Uterus (tissue), 4 donors: Measurements from ENCODE around the gene BTN2A1. TPM values are rescaled to one million over a fixed set of nuclear protein-coding genes. Genes with fewer than 3 reads are reported as not detected.

Experiments used
- DNase-seq, 2 donors: peaks; one replicate each; pipeline ENCODE4 v3.0.0-alpha.2; 2019 to 2020
- H3K27ac ChIP-seq, 2 donors: fragments of 200-600 bp; sonication (generic); 1 replicate in 1 of 2; 2 replicates in 1 of 2; pipeline ENCODE4 v1.5.1; 2016 to 2018
- H3K27me3 ChIP-seq, 2 donors: fragments of 200-600 bp; sonication (generic); one replicate each; pipeline ENCODE4 v1.5.1; 2018 to 2019; ENCODE audit warnings: control low read depth in 1 of 2
- H3K36me3 ChIP-seq, 2 donors: fragments of 200-600 bp; sonication (generic); one replicate each; pipeline ENCODE4 v1.5.1; 2019; ENCODE audit warnings: control low read depth in 1 of 2
- H3K4me1 ChIP-seq, 2 donors: fragments of 200-600 bp; sonication (generic); one replicate each; pipeline ENCODE4 v1.5.1; 2018 to 2019; ENCODE audit warnings: control low read depth in 1 of 2
- H3K4me3 ChIP-seq, 2 donors: fragments of 200-600 bp; sonication (generic); 1 replicate in 1 of 2; 2 replicates in 1 of 2; pipeline ENCODE4 v1.5.1; 2018 to 2019; ENCODE audit warnings: mild to moderate bottlenecking in 1 of 2
- H3K9me3 ChIP-seq, 2 donors: fragments of 200-600 bp; sonication (generic); one replicate each; pipeline ENCODE4 v1.5.1; 2019; ENCODE audit warnings: control low read depth in 1 of 2
- CTCF ChIP-seq, 4 experiments: fragments of 200-600 bp in 2 of 4; fragments of 450-650 bp in 2 of 4; sonication (generic) in 2 of 4; IDR thresholded peaks; one replicate each; pipeline ENCODE4 v1.5.1; 2016 to 2019; ENCODE audit warnings: antibody characterized with exemption in 4 of 4, mild to moderate bottlenecking in 2 of 4, moderate library complexity in 1 of 4
- POLR2A ChIP-seq, 2 donors: fragments of 450-650 bp; IDR thresholded peaks; one replicate each; pipeline ENCODE4 v1.6.1; 2016; ENCODE audit warnings: antibody characterized with exemption in 2 of 2, mild to moderate bottlenecking in 1 of 2, moderate library complexity in 1 of 2
- intact Hi-C: fragments of 100-400 bp; cut with DNase I; formaldehyde crosslinking; loops from one replicate; pipeline ENCODE4 v1.15.1; 2023; ENCODE audit warnings: low total_unique reads
- total RNA-seq, 4 donors: library from RNA; depleted of rRNA in 3 of 4; stranded (reverse); fragments of >200 nt in 3 of 4; gene quantifications; one replicate each; pipeline versions ENCODE4 v1.1.0 to v1.2.4, GENCODE V29; 2014 to 2023
- donor health status: DM: yes; HTN: yes; CAD: no.

BTN2A1 gene
- total RNA-seq, 4 donors from 2014 or later, result 12.6 to 54.8 (median 26.1) TPM

GRCh38 chr6:26441977-26442376, 15.8 kb upstream of the BTN2A1 start:
- Histone ChIP-seq H3K27me3 (no peaks in the 10 kb centered on the region), H3K27ac (peak overlapping the region in 1 of 2 donors; percentile 97), H3K9me3 (no peaks in the 10 kb centered on the region), H3K36me3 (no peaks in the 10 kb centered on the region), H3K4me1 (no peaks in the 10 kb centered on the region), H3K4me3 (peak overlapping the region in 1 of 2 donors; percentile 10)
- no peak for DNase-seq
- no peak for TF ChIP-seq CTCF (IDR thresholded peaks at IDR 0.05)
- TF ChIP-seq POLR2A (IDR thresholded peaks at IDR 0.05), result no peak
- intact Hi-C loops, result no loop called here

- intact Hi-C loops, result no loop called here
- Histone ChIP-seq H3K27ac (no peak overlapping the region), H3K9me3 (no peaks in the 10 kb centered on the region), H3K27me3 (no peaks in the 10 kb centered on the region), H3K36me3 (no peaks in the 10 kb centered on the region), H3K4me3 (no peak overlapping the region), H3K4me1 (no peaks in the 10 kb centered on the region)
- DNase-seq, result no peak
- no peak for TF ChIP-seq CTCF (IDR thresholded peaks at IDR 0.05)
- no peak for TF ChIP-seq POLR2A (IDR thresholded peaks at IDR 0.05)
Measured at GRCh38 chr6:26445934-26446667, 11.7 kb upstream of the BTN2A1 start.

GRCh38 chr6:26447257-26447656, 10.5 kb upstream of the BTN2A1 start:
- no peak for TF ChIP-seq CTCF (IDR thresholded peaks at IDR 0.05)
- no peak for TF ChIP-seq POLR2A (IDR thresholded peaks at IDR 0.05)
- no peaks in the 10 kb centered on the region for H3K27me3 ChIP-seq
- no peaks in the 10 kb centered on the region for H3K9me3 ChIP-seq
- no peak overlapping the region for H3K4me3 ChIP-seq
- no peak for DNase-seq
- no peak overlapping the region for H3K27ac ChIP-seq
- no peaks in the 10 kb centered on the region for H3K4me1 ChIP-seq
- no peaks in the 10 kb centered on the region for H3K36me3 ChIP-seq
- intact Hi-C loops, result no loop called here

GRCh38 chr6:26450240-26450639, 7.5 kb upstream of the BTN2A1 start:
- intact Hi-C loops, result no loop called here
- DNase-seq, result no peak
- TF ChIP-seq CTCF (IDR thresholded peaks at IDR 0.05) (no peak), POLR2A (IDR thresholded peaks at IDR 0.05) (no peak)

DNA sequence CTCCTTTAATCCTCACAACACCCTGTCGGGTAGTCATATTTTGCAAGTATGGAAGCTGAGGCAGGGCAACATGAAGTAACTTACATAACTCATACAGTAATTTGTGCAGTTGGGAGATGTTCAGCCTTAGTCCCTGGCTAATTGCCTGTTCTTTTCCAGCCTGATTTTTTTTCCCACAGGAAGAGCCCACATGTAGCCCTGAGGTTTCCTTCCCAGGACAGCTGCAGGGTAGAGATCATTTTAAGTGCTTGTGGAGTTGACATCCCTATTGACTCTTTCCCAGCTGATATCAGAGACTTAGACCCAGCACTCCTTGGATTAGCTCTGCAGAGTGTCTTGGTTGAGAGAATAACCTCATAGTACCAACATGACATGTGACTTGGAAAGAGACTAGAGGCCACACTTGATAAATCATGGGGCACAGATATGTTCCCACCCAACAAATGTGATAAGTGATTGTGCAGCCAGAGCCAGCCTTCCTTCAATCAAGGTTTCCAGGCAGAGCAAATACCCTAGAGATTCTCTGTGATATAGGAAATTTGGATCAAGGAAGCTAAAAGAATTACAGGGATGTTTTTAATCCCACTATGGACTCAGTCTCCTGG, 5.0 kb upstream of the BTN2A1 start:
- Histone ChIP-seq H3K4me3 (no peak overlapping the region), H3K9me3 (no peaks in the 10 kb centered on the region), H3K4me1 (no peaks in the 10 kb centered on the region), H3K36me3 (no peaks in the 10 kb centered on the region), H3K27ac (no peak overlapping the region), H3K27me3 (no peaks in the 10 kb centered on the region)
- intact Hi-C loops, result no loop called here
- TF ChIP-seq CTCF (IDR thresholded peaks at IDR 0.05) (no peak), POLR2A (IDR thresholded peaks at IDR 0.05) (no peak)
- no peak for DNase-seq

More at GRCh38 chr6:26450240-26450639, 7.5 kb upstream of the BTN2A1 start:
- no peak overlapping the region for H3K4me3 ChIP-seq
- no peaks in the 10 kb centered on the region for H3K27me3 ChIP-seq
- H3K9me3 ChIP-seq, result no peaks in the 10 kb centered on the region
- no peak overlapping the region for H3K27ac ChIP-seq
- H3K36me3 ChIP-seq, result no peaks in the 10 kb centered on the region
- no peaks in the 10 kb centered on the region for H3K4me1 ChIP-seq
